GM19043 (cell line): Measurements from ENCODE around the gene TUBG2.
"Not testable (repeated sequence)": the region's sequence is repeated elsewhere in the genome, so short reads cannot be mapped to it uniquely, and the experiment has no call there.

ENCODE experiments used
- ATAC-seq: cut with Tn5 transposase; IDR thresholded peaks from one replicate; pipeline ENCODE4 v1.9.1; 2021; ENCODE audit warnings: low read depth; ENCODE audit not compliant: unreplicated experiment

Gene TUBG2

GRCh38 chr17:42659079-42659931 is at the start of gene TUBG2:
TUBG2 (plus strand) TSS chr17:42659284; CDS start chr17:42659504, 220 bp downstream.
- no peak for ATAC-seq

- ATAC-seq: not testable (repeated sequence)
Measured at GRCh38 chr17:42609814-42610801, 49.0 kb upstream of the TUBG2 start.

- no peak for ATAC-seq
Measured at GRCh38 chr17:42612013-42612412, 47.1 kb upstream of the TUBG2 start.

- ATAC-seq: no peak
Measured at GRCh38 chr17:42613699-42614295, 45.3 kb upstream of the TUBG2 start.

- ATAC-seq: no peak
Measured at GRCh38 chr17:42617956-42618431, 41.1 kb upstream of the TUBG2 start.

GRCh38 chr17:42618442-42619150 is 40.5 kb upstream of the TUBG2 start:
- ATAC-seq: peak; percentile 68

- not testable (repeated sequence) for ATAC-seq
Measured at GRCh38 chr17:42621987-42622386, 37.1 kb upstream of the TUBG2 start.

GRCh38 chr17:42623271-42623670 is 35.8 kb upstream of the TUBG2 start:
- no peak for ATAC-seq

GRCh38 chr17:42623732-42624596 is 35.1 kb upstream of the TUBG2 start:
- no peak for ATAC-seq

GRCh38 chr17:42627032-42627764 is 31.9 kb upstream of the TUBG2 start:
- not testable (repeated sequence) for ATAC-seq

GRCh38 chr17:42629411-42630009 is 29.6 kb upstream of the TUBG2 start:
- no peak for ATAC-seq

- ATAC-seq: no peak
Measured at GRCh38 chr17:42632949-42633444, 26.1 kb upstream of the TUBG2 start.

GRCh38 chr17:42639525-42640113 is 19.5 kb upstream of the TUBG2 start:
- no peak for ATAC-seq

GRCh38 chr17:42640121-42640520 is 19.0 kb upstream of the TUBG2 start:
- ATAC-seq: no peak

GRCh38 chr17:42642336-42642735 is 16.7 kb upstream of the TUBG2 start:
- no peak for ATAC-seq

- ATAC-seq: no peak
Measured at GRCh38 chr17:42647778-42648177, 11.3 kb upstream of the TUBG2 start.

- no peak for ATAC-seq
Measured at GRCh38 chr17:42651392-42651791, 7.7 kb upstream of the TUBG2 start.
